SIG-M5 treated with dmso at 0.1 percent for 504 hours (cell line): Measurements from ENCODE around the gene MRPL53.
A peak's percentile ranks its signal among the peaks of the same experiment; 100 is the strongest.
"Not testable (repeated sequence)": the region's sequence is repeated elsewhere in the genome, so short reads cannot be mapped to it uniquely, and the experiment has no call there.

Source experiments
- DNase-seq: peaks from one replicate; lab custom pipeline; 2025; ENCODE audit not compliant: unreplicated experiment; lab: John Stamatoyannopoulos, UW

Gene MRPL53

DNA sequence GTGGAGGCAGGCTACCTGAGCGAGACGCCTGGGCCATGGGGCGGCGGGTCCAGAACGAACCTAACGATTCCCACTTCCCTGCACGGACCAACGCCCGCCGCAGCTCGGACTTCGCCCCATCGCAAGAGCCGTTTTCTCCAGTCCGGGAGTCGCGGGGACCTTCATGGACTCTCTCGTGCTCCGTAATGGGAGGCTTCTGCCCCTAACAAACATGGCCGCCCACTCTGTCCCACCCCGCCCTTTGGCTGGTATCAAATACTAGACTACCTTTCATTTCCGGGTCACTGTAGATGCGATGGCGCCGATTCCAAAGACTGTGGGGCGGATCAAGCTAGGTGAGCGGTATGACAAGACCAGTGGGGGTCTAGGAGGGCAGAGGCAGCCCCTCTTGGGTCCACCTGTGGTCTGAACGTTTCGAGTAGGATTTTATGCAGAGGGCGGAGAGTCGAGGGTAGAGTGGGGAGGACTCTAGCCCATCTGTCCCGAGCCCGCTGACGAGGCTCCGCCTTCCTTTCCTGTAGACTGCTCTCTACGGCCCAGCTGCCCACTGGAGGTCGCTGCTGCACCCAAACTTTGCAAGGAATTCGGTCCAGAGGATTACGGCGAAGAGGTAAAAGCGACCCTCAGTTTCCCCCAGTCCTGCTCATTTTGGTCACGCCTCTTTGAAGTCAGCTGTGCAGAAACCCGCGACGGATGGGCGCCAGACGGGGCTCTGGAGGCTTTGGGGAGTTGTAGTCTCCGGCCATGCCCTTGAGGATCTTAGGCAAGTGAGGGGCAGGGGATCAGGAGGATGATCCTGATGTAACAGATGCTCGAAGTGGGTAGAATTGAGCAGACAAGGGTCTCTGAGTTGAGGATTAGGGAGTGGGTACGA, 10.6 kb upstream of the MRPL53 start, which contains the start of the genes CCDC142 and TTC31:
Gene CCDC142 (minus strand): TSS at position 198 of the 874 bp plus-strand sequence. CDS start 161 bp downstream, at position 37.
Gene TTC31 (plus strand): TSS at position 281 of the 874 bp plus-strand sequence. CDS start 15 bp downstream, at position 296.
- DNase-seq = peak; percentile 96

GRCh38 chr2:74481961-74482800, 9.7 kb upstream of the MRPL53 start:
- DNase-seq = peak; percentile 77

DNA sequence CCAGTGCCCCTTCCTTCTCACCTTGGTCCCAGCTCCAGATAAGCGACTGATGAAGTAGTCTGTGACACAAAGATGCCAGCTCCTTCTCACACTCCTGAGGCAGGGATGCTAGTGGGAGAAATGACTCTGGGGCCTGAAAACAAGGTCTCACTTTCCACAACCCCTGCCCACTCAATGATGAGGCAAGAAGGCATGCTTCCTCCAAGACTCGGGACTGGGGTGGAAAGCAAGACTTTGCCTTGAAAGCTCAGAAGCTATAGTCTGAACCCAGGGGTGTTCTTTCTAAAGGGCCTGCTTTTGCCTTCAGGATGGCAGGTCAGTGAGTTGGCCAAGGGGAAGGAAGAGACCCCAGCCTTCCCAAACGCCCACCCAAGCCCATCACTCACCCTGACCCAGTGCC, 9.0 kb upstream of the MRPL53 start:
- no peak for DNase-seq

DNA sequence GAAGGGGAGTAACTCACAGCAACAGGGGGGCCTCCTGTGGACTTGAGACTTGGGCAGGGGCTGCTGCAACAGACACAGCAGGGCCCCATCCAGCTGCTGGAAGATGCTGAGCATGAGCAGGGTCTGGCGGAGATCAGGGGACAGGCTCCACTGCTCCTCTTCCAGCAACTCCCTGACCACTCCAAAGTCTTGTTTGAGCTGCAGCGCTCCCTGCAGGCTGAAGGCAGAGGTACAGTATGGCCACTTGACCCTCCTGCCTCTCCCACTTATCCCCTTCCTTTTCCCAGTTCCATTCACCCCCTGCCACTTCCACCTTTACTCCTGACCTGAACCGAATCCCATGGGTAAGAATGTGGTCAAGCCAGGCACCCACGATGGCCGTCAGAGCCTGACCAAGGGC, 2.4 kb upstream of the MRPL53 start:
- DNase-seq = no peak

DNA sequence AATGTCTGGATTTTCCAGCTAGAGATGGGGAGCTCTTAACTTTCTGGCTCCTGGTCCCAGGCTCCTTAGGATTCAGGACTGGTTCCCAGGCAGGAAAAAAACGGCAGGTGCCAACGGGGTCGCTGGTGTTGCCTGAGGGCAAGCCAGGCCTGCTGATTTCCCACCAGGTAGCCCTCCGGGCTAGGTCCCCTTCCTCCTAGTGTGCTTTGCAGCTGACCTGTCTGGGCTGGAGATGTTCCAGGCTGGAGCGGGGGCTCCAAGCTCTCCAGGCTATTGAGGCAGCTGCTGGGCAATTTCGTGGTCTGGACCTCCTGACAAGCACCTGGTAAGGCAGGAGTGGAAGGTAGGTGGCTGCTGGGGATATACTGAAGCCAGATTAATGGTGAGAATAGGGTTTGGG, 2.0 kb upstream of the MRPL53 start:
- no peak for DNase-seq

- DNase-seq = no peak
These were observed 422 bp upstream of the MRPL53 start for GRCh38 chr2:74472945-74473258.

DNA sequence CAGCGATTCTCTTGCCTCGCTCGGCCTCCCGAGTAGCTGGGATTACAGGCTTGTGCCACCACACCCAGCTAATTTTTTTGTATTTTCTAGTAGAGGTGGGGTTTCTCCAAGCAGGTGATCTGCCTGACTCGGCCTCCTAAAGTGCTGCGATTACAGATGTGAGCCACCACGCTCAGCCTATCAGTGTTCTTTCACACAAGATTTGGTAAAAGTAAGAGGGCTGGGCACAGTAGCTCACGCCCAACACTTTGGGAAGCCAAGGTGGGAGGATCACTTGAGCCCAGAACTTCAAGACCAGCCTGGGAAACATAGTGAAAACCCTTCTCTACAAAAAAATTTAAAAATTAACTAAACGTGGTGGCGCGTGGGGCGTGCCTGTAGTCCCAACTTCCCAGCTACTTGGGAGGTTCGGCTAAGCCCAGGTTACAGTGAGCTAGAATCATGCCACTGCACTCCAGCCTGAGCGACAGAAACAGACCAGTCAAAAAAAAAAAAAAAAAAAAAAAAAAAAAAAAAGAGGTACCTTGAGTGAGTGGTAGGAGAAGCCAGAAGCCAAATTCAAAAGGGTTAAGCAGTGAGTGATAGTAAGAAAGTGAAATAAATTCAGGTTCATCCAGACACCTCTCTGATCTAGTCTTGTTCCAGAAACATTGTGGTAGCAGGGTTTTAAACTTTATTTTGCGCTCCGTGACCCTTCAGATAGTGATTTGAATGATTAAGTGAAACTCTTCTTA, 981 bp downstream of the MRPL53 start:
- peak; percentile 54 for DNase-seq

GRCh38 chr2:74470742-74471141, 1.7 kb downstream of the MRPL53 start:
- DNase-seq = not testable (repeated sequence)

DNA sequence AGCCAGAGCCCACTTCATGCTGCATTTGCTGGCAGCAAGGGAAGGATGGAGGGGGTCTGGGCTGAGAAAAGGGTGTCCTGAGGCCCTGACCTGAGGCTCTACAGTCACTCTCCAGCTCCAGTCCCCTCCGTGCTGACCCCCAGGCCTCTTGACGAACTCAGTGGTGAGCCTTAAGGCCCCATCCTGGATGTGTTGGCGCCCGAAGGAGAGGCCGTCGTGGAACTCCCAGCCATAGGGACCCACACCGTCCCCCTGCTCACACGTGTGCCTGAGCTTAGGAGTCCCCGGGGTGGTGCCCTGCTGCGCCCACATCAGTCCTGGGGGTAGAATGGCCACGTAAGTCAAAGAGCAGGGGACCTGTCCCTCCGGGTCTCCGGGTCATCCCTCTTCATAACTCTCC, 8.1 kb downstream of the MRPL53 start:
- no peak for DNase-seq

DNA sequence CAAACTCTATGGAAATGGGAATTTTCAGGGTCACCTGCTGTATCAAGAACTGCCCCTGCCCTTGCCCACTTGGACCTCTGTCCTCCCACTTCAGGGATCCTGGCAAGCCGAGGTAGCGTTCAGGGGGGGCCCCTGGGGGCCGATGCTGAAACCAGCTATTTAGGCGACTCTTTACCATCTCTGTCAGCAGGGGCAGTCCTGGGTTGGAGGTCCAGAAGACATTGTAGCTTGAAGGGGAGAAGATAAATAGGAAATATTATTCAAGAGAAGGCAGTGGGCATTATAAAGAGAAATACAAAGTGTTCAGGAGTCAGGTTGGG, 9.7 kb downstream of the MRPL53 start:
- DNase-seq = no peak

DNA sequence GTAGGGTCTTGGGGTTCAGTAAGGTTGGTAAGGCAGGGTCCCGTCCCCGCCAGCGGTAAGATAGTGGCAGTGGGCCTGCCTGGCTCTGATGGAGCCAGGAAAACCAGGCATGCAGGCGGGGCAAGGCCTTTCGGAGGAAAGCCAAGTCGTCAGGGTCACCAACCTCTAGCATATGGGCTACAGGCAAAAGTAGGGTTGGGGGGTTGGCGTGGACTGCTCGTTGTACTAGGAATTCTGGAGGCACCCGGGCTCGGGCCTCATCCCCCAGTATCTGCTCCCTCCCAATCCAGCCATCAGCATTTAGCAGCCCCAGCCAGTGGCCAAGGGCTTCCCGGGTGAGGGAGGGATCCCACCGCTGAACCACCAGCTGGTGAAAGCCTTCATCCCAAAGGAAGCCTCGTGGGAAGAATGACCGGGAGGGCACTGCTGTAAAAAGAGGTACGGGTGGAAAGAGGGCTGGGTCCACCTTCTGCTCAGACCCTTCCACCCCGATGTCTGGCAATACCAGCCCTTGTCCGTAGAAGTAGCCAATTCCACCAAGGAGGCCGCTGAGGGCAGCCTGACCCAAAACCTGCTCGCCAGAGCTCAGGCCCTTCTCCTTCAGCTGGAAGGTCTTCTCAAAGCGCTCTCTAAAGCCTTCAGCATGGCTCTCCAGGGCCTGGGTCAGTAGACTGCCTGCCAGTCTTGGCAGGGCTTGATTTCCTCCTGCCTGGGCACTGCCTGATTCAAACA, 10.3 kb downstream of the MRPL53 start:
- DNase-seq = no peak

- no peak for DNase-seq
These were observed 11.1 kb downstream of the MRPL53 start for GRCh38 chr2:74461187-74462053.

DNA sequence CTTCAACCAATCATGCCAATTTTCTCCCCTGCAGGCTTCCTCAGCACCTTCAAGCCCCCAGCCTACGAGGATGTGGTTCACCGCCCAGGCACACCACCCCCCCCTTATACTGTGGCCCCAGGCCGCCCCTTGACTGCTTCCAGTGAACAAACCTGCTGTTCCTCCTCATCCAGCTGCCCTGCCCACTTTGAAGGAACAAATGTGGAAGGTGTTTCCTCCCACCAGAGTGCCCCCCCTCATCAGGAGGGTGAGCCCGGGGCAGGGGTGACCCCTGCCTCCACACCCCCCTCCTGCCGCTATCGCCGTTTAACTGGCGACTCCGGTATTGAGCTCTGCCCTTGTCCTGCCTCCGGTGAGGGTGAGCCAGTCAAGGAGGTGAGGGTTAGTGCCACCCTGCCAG, 12.3 kb downstream of the MRPL53 start:
- not testable (repeated sequence) for DNase-seq

DNA sequence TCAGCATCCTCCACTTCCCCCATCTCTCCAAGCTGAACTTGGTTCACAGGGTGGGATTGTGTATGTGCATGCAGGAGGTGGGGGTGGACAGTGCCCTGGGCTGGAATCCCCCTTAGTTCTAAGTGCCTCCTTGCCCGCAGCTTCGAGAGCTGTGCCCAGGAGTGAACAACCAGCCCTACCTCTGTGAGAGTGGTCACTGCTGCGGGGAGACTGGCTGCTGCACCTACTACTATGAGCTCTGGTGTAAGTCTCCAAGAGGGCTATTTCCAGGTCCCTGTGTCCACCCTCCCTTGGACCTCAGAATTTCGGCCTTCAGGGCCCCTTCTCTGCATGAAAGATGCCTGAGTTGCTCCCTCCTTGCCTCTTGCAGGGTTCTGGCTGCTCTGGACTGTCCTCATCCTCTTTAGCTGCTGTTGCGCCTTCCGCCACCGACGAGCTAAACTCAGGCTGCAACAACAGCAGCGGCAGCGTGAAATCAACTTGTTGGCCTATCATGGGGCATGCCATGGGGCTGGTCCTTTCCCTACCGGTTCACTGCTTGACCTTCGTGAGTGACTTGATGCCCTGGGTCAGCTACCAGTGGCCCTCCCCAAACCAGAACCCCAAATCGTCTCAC, 12.9 kb downstream of the MRPL53 start:
- not testable (repeated sequence) for DNase-seq

- no peak for DNase-seq
These were observed 13.5 kb downstream of the MRPL53 start for GRCh38 chr2:74458938-74459363.

GRCh38 chr2:74458132-74458937, 14.1 kb downstream of the MRPL53 start, which contains the start of gene WBP1:
Gene WBP1 (plus strand): TSS chr2:74458438. CDS start chr2:74458603, 165 bp downstream.
- peak; percentile 100 for DNase-seq

GRCh38 chr2:74457549-74458131, 14.8 kb downstream of the MRPL53 start:
- peak; percentile 68 for DNase-seq

DNA sequence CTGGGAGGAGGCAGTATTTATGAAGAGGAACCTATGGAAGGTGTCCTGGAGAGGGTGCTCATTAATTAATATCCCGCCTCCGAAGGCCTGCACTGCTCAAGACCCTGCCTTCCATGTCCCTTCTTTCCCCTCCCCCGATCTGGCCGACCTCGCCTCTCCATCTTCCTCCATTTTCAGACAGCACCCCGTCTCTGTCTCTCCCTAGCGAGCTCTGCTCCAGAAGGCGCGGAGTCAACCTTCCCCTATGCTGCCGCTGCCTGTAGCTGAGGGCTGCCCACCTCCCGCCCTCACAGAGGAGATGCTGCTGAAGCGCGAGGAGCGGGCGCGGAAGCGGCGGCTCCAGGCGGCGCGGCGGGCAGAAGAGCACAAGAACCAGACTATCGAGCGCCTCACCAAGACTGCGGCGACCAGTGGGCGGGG, 15.3 kb downstream of the MRPL53 start:
- no peak for DNase-seq
